HL-60 (cell line): ENCODE data around the gene CIZ1.

Experiments
- DNase-seq, 2 experiments: peaks; one replicate each; pipeline ENCODE4 v3.0.0-alpha.2; 2010 to 2020; ENCODE audit warnings: low read depth in 1 of 2, low spot score in 1 of 2
- H3K27ac ChIP-seq: fragments of 250-450 bp; sonication (Bioruptor Pico); replicated peaks from 2 replicates; pipeline ENCODE4 v1.5.1; 2020; ENCODE audit warnings: mild to moderate bottlenecking, moderate library complexity
- H3K27me3 ChIP-seq: fragments of 250-450 bp; sonication (Bioruptor Pico); 2 replicates; pipeline ENCODE4 v1.5.1; 2021; ENCODE audit warnings: mild to moderate bottlenecking, moderate library complexity; ENCODE audit not compliant: insufficient read depth, poor library complexity, severe bottlenecking
- H3K4me3 ChIP-seq: replicated peaks from 2 replicates; pipeline ENCODE4 v1.5.1; 2011; ENCODE audit warnings: mild to moderate bottlenecking, control low read depth, low read length; ENCODE audit not compliant: insufficient read depth
- CTCF ChIP-seq: IDR thresholded peaks from one replicate; pipeline ENCODE4 v1.5.1; 2011; ENCODE audit warnings: low read length, control low read depth, inconsistent platforms; ENCODE audit not compliant: insufficient read depth
- GABPA ChIP-seq: IDR thresholded peaks from 2 replicates; pipeline ENCODE4 v1.6.1; 2012; ENCODE audit warnings: low read depth
- POLR2AphosphoS5 ChIP-seq: IDR thresholded peaks from 2 replicates; pipeline ENCODE4 v1.6.1; 2012; ENCODE audit warnings: low read depth
- REST ChIP-seq: IDR thresholded peaks from 2 replicates; pipeline ENCODE4 v1.6.1; 2012; ENCODE audit warnings: low read depth; ENCODE audit not compliant: insufficient replicate concordance
- SPI1 ChIP-seq: IDR thresholded peaks from 2 replicates; pipeline ENCODE4 v1.6.1; 2012; ENCODE audit warnings: low read depth, mild to moderate bottlenecking, borderline replicate concordance

Gene CIZ1

GRCh38 chr9:128121466-128121810, 69.9 kb downstream of the CIZ1 start:
- H3K4me3 ChIP-seq: no peak overlapping the region
- no peak overlapping the region for H3K27ac ChIP-seq
- TF ChIP-seq REST (no peak), SPI1 (no peak), POLR2AphosphoS5 (no peak), GABPA (no peak), CTCF (no peak)
- DNase-seq: no peak
- no peaks in the 10 kb centered on the region for H3K27me3 ChIP-seq

- DNase-seq: no peak
- Histone ChIP-seq H3K27me3 (no peaks in the 10 kb centered on the region), H3K4me3 (no peak overlapping the region), H3K27ac (no peak overlapping the region)
- TF ChIP-seq SPI1: no peak
- TF ChIP-seq CTCF: no peak
- no peak for TF ChIP-seq REST
- TF ChIP-seq POLR2AphosphoS5: no peak
- no peak for TF ChIP-seq GABPA
These were observed 70.5 kb downstream of the CIZ1 start for GRCh38 chr9:128120741-128121465.

GRCh38 chr9:128120061-128120740, 71.2 kb downstream of the CIZ1 start:
- Histone ChIP-seq H3K27me3 (no peaks in the 10 kb centered on the region), H3K27ac (no peak overlapping the region), H3K4me3 (no peak overlapping the region)
- DNase-seq: no peak
- TF ChIP-seq REST: no peak
- TF ChIP-seq POLR2AphosphoS5: peak; percentile 58
- TF ChIP-seq GABPA: no peak
- TF ChIP-seq SPI1: no peak
